Keratinocyte (primary cell): ENCODE results near the gene SND1. TPM values are rescaled to one million over a fixed set of nuclear protein-coding genes. Genes with fewer than 3 reads are reported as not detected.

ENCODE experiments used
- DNase-seq: peaks from one replicate; pipeline ENCODE4 v3.0.0-alpha.2; 2011; ENCODE audit warnings: low read depth, missing footprints, low spot score
- FAIRE-seq: peaks from 2 replicates; lab custom pipeline; 2011; peaks lifted over from hg19 to GRCh38; lab: Jason Lieb, UNC
- H2AFZ ChIP-seq: 2 replicates; pipeline ENCODE4 v1.6.0; 2012; ENCODE audit warnings: low read length, control low read depth, inconsistent platforms; ENCODE audit not compliant: control insufficient read depth
- H3K27ac ChIP-seq: 2 replicates; pipeline ENCODE4 v1.5.1; 2011; ENCODE audit warnings: low read length; ENCODE audit not compliant: control insufficient read depth, insufficient read depth
- H3K27me3 ChIP-seq: 3 replicates; pipeline ENCODE4 v1.6.0; 2011; ENCODE audit warnings: low read length; ENCODE audit not compliant: control insufficient read depth, insufficient read depth; ENCODE audit errors: extremely low read depth
- H3K36me3 ChIP-seq, 2 experiments: 2 replicates in 1 of 2; 3 replicates in 1 of 2; pipeline ENCODE4 v1.5.1; 2011; ENCODE audit warnings: low read length in 2 of 2, mild to moderate bottlenecking in 1 of 2; ENCODE audit not compliant: control insufficient read depth in 2 of 2, insufficient read depth in 2 of 2; ENCODE audit errors: extremely low read depth in 1 of 2
- H3K4me1 ChIP-seq: 3 replicates; pipeline ENCODE4 v1.5.1; 2011; ENCODE audit warnings: low read length; ENCODE audit not compliant: control insufficient read depth, insufficient read depth; ENCODE audit errors: extremely low read depth
- H3K4me2 ChIP-seq: 3 replicates; pipeline ENCODE4 v1.6.0; 2011; ENCODE audit warnings: low read depth, low read length; ENCODE audit not compliant: control insufficient read depth, insufficient read depth; ENCODE audit errors: extremely low read depth
- H3K4me3 ChIP-seq, 3 experiments: fragments of 200-600 bp in 1 of 3; sonication (generic) in 1 of 3; 2 replicates in 2 of 3; 3 replicates in 1 of 3; pipeline ENCODE4 v1.5.1; 2011 to 2016; ENCODE audit warnings: low read length in 3 of 3, mild to moderate bottlenecking in 3 of 3, control low read depth in 2 of 3, inconsistent platforms in 1 of 3, low read depth in 1 of 3, mixed read lengths in 1 of 3, mixed run types in 1 of 3, moderate library complexity in 1 of 3; ENCODE audit not compliant: control insufficient read depth in 2 of 3, insufficient read depth in 2 of 3; ENCODE audit errors: extremely low read depth in 1 of 3
- H3K79me2 ChIP-seq: 2 replicates; pipeline ENCODE4 v1.6.0; 2012; ENCODE audit warnings: low read length; ENCODE audit not compliant: control insufficient read depth, insufficient read depth
- H3K9ac ChIP-seq: 3 replicates; pipeline ENCODE4 v1.6.0; 2011; ENCODE audit warnings: low read length; ENCODE audit not compliant: control insufficient read depth, insufficient read depth; ENCODE audit errors: extremely low read depth
- H3K9me1 ChIP-seq: 3 replicates; pipeline ENCODE4 v1.6.0; 2011; ENCODE audit warnings: low read length; ENCODE audit not compliant: control insufficient read depth, insufficient read depth; ENCODE audit errors: extremely low read depth
- H3K9me3 ChIP-seq: 2 replicates; pipeline ENCODE4 v1.5.1; 2012; ENCODE audit warnings: low read depth, low read length; ENCODE audit not compliant: control insufficient read depth
- H4K20me1 ChIP-seq: 3 replicates; pipeline ENCODE4 v1.6.0; 2011; ENCODE audit warnings: low read length; ENCODE audit not compliant: control insufficient read depth, insufficient read depth; ENCODE audit errors: extremely low read depth
- CTCF ChIP-seq, 3 experiments: IDR thresholded peaks in 1 of 3; conservative IDR thresholded peaks in 1 of 3; optimal IDR thresholded peaks in 1 of 3; 2 replicates in 2 of 3; 3 replicates in 1 of 3; pipeline versions ENCODE3 to v1.5.1; 2011; ENCODE audit warnings: low read length in 3 of 3, mild to moderate bottlenecking in 3 of 3, moderate library complexity in 2 of 3, control low read depth in 1 of 3, inconsistent platforms in 1 of 3; ENCODE audit not compliant: insufficient read depth in 2 of 3; ENCODE audit errors: extremely low read depth in 1 of 3
- EZH2 ChIP-seq: IDR thresholded peaks from one replicate; pipeline ENCODE4 v1.6.1; 2012; ENCODE audit warnings: inconsistent platforms, mild to moderate bottlenecking, low read length, moderate library complexity
- dilution Hi-C: fragments of 300-500 bp; cut with MboI; formaldehyde crosslinking; loops from one replicate; pipeline ENCODE4 v1.7.0; 2020; ENCODE audit warnings: low sequenced_read_pairs; ENCODE audit not compliant: extremely low pct_ligation_motif_present
- polyA plus RNA-seq, 5 experiments: library from polyadenylated mRNA; depleted of rRNA in 3 of 5; stranded (reverse) in 3 of 5; stranded (forward) in 1 of 5; unstranded in 1 of 5; fragments of >200 nt; gene quantifications; 1 replicate in 1 of 5; 2 replicates in 3 of 5; 3 replicates in 1 of 5; pipeline versions ENCODE4 v1.2.1 to v1.2.3, GENCODE V29; 2011 to 2012; ENCODE audit warnings: missing spikeins in 2 of 5, low read depth in 1 of 5, low replicate concordance in 1 of 5

Gene SND1
- polyA plus RNA-seq, 1 donor (not counting 4 experiments of a cell fraction or from before 2014, with no cell fraction given), result 140 TPM

- Histone ChIP-seq H3K36me3 (peaks cover 20 to 37% of the 10 kb centered on the region in 2 experiments), H3K27me3 (no peaks in the 10 kb centered on the region), H3K9me1 (no peaks in the 10 kb centered on the region), H3K4me2 (no peak overlapping the region), H3K79me2 (no peaks in the 10 kb centered on the region), H3K4me3 (no peak overlapping the region), H4K20me1 (no peaks in the 10 kb centered on the region), H3K4me1 (no peaks in the 10 kb centered on the region), H3K27ac (no peak overlapping the region), H2AFZ (no peak overlapping the region), H3K9me3 (no peaks in the 10 kb centered on the region), H3K9ac (no peak overlapping the region)
- dilution Hi-C loops, result no loop called here
- DNase-seq, result no peak
- FAIRE-seq, result no peak
- TF ChIP-seq EZH2, result no peak
- TF ChIP-seq CTCF (optimal IDR thresholded peaks at IDR 0.05 in 1 of 3, IDR thresholded peaks at IDR 0.05 in 1 of 3, conservative IDR thresholded peaks at IDR 0.05 in 1 of 3; ENCODE audit: extremely low read depth in 1 of 3, insufficient read depth in 2 of 3, low read length in 3 of 3), result no peak
These were observed 423.5 kb downstream of the SND1 start for GRCh38 chr7:128075242-128076095.

GRCh38 chr7:128076196-128076795 lies 424.3 kb downstream of the SND1 start:
- Histone ChIP-seq H3K4me1 (no peaks in the 10 kb centered on the region), H3K79me2 (no peaks in the 10 kb centered on the region), H3K9me1 (no peaks in the 10 kb centered on the region), H3K9me3 (no peaks in the 10 kb centered on the region), H4K20me1 (no peaks in the 10 kb centered on the region), H3K9ac (no peak overlapping the region), H2AFZ (no peak overlapping the region), H3K4me3 (no peak overlapping the region), H3K27me3 (no peaks in the 10 kb centered on the region), H3K27ac (no peak overlapping the region), H3K4me2 (no peak overlapping the region), H3K36me3 (peaks cover 20 to 40% of the 10 kb centered on the region in 2 experiments)
- no peak for FAIRE-seq
- TF ChIP-seq CTCF (optimal IDR thresholded peaks at IDR 0.05 in 1 of 3, IDR thresholded peaks at IDR 0.05 in 1 of 3, conservative IDR thresholded peaks at IDR 0.05 in 1 of 3; ENCODE audit: extremely low read depth in 1 of 3, insufficient read depth in 2 of 3, low read length in 3 of 3) (no peak), EZH2 (no peak)
- dilution Hi-C loops, result no loop called here
- DNase-seq, result no peak
